ENCODE measurements around the gene RIMS4.
"Not testable (repeated sequence)": the region's sequence is repeated elsewhere in the genome, so short reads cannot be mapped to it uniquely, and the experiment has no call there.

The RIMS4 gene

GRCh38 chr20:44829688-44830087, 19.3 kb upstream of the RIMS4 start:
- DNase-seq, result no peak

GRCh38 chr20:44828640-44829039, 18.3 kb upstream of the RIMS4 start:
- no peak for DNase-seq

- DNase-seq, result no peak
These were observed 17.1 kb upstream of the RIMS4 start for GRCh38 chr20:44827401-44827800.

- DNase-seq, result not testable (repeated sequence)
These were observed 11.2 kb upstream of the RIMS4 start for GRCh38 chr20:44821576-44821975.

GRCh38 chr20:44819936-44820335, 9.6 kb upstream of the RIMS4 start:
- DNase-seq, result no peak

- DNase-seq, result no peak
These were observed 7.0 kb upstream of the RIMS4 start for GRCh38 chr20:44817143-44817910.

GRCh38 chr20:44814937-44815336, 4.6 kb upstream of the RIMS4 start:
- DNase-seq, result no peak

- DNase-seq, result no peak
These were observed 872 bp upstream of the RIMS4 start for GRCh38 chr20:44811150-44811685.

- no peak for DNase-seq
These were observed 320 bp downstream of the RIMS4 start for GRCh38 chr20:44810061-44810390.

GRCh38 chr20:44809380-44810060, 826 bp downstream of the RIMS4 start:
- no peak for DNase-seq

- DNase-seq, result no peak
These were observed 2.7 kb downstream of the RIMS4 start for GRCh38 chr20:44807684-44808056.

GRCh38 chr20:44807051-44807683, 3.2 kb downstream of the RIMS4 start:
- DNase-seq, result no peak

GRCh38 chr20:44805979-44806620, 4.2 kb downstream of the RIMS4 start:
- peak; percentile 93 for DNase-seq

- DNase-seq, result no peak
These were observed 4.9 kb downstream of the RIMS4 start for GRCh38 chr20:44805335-44805978.

GRCh38 chr20:44803383-44803941, 6.9 kb downstream of the RIMS4 start:
- DNase-seq, result peak; percentile 71

GRCh38 chr20:44802702-44803101, 7.6 kb downstream of the RIMS4 start:
- no peak for DNase-seq

- DNase-seq, result no peak
These were observed 9.8 kb downstream of the RIMS4 start for GRCh38 chr20:44800391-44801046.

- no peak for DNase-seq
These were observed 10.7 kb downstream of the RIMS4 start for GRCh38 chr20:44799691-44800090.

- DNase-seq, result no peak
These were observed 13.4 kb downstream of the RIMS4 start for GRCh38 chr20:44796758-44797457.

- DNase-seq, result no peak
These were observed 14.0 kb downstream of the RIMS4 start for GRCh38 chr20:44796311-44796710.

GRCh38 chr20:44795836-44796235, 14.5 kb downstream of the RIMS4 start:
- no peak for DNase-seq
